ENCODE results near the gene ZFR2. TPM values are rescaled to one million over a fixed set of nuclear protein-coding genes. Genes with fewer than 3 reads are reported as not detected.
"Not testable (repeated sequence)": the region's sequence is repeated elsewhere in the genome, so short reads cannot be mapped to it uniquely, and the experiment has no call there.

Gene ZFR2
- polyA plus RNA-seq (ENCODE audit: insufficient read depth in 1 of 5, insufficient read length in 5 of 5, low replicate concordance in 1 of 5): under 1 TPM; 0.22 to 0.43 (median 0.26) TPM
- long read RNA-seq, donor 1: 0 reads
- long read RNA-seq, donor 2, partial matches to known transcripts: 7 of 8 reads
- long read RNA-seq, donor 2, other reads (novel, unspliced or antisense): 0 of 8 reads
- long read RNA-seq, donor 3: 0 reads
- long read RNA-seq, donor 4: 0 reads
- long read RNA-seq, donor 5, partial matches to known transcripts: 0 of 1 reads
- long read RNA-seq, donor 5, other reads (novel, unspliced or antisense): 0 of 1 reads
- long read RNA-seq, donor 6: 0 reads
- long read RNA-seq, donor 7: 0 reads
- long read RNA-seq, donor 8: 0 reads

DNA sequence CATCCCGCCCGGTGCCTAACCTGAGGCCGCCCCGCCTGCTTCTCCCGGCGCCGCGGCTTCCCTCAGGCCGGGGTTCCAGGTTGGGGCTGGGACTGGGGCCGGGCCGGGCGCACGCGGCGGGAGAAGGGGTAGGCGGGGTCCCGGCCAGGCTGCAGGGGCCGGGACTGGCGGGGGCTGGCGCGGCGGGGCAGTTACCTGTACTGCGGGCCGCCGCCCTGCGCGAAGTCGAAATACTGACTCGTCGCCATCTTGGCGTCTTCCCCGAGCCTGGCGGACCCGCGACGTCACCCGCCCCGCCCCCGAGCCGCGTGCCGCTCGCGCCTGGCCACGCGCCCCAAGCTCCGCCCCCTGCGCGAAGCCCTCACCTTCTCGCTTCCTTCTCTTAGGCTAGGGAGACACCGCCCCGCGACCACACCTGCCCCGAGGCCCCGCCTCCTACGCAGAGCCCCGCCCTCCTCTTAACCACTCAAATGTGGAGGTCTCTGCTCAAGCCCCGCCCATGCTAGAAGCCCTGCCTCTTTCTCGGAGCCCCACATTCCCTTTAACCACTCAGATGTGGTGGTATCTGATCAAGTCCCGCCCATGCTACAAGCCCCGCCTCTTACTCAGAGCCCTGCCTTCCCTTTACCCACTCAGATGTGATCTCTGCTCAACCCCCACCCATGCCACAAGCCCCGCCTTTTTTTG is at the start of gene ZFR2:
TSS of gene ZFR2 (minus strand) at position 269 of the 687 bp plus-strand sequence. CDS start at position 248, 21 bp downstream.
- DNase-seq: no peak

DNA sequence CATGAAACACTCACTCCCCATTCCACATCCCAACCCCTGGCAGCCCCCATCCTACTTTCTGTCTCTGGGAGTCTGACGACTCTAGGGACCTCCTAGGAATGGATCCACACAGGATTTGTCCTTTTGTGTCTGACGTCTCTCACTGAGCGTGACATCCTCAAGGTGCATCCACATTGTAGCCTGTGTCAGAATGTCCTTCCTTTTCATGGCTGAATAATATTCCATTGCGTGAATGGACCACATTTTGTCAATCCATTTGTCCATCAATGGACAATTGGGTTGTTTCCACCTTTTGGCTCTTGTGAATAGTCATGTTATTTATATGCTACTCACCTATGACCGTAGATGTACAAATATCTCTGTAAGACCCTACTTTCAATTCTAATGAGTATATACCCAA is 47.2 kb upstream of the ZFR2 start:
- DNase-seq: no peak

DNA sequence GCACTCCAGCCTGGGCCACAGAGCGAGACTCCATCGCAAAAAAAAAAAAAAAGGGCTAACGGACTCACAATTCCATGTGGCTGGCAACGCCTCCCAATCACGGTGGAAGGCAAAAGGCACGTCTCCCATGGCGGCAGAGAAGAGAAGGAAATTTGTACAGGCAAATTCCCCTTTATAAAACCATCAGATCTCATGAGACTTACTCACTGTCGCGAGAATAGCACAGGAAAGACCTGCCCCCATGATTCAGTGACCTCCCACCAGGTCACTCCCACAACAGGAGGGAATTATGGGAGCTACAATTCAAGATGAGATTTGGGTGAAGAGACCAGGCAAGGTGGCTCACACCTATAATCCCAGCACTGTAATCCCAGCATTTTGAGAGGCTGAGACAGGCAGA is 45.4 kb upstream of the ZFR2 start:
- no peak for DNase-seq

DNA sequence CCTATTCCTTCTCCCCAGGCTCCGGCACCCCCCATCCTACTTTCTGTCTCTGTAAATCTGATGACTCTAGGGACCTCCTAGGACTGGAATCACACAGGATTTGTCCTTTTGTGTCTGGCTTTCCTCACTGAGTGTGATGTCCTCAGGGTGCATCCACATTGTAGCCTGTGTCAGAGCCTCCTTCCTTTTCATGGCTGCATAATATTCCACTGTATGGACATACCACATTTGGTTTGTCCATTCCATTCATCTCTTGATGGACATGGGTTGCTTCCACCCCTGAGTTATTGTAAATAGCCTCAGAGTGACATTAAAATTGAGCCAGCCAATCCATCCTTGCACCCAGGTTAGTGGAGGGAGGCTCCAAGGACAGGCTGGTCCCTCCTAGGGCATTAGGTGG is 41.3 kb upstream of the ZFR2 start:
- no peak for DNase-seq

DNA sequence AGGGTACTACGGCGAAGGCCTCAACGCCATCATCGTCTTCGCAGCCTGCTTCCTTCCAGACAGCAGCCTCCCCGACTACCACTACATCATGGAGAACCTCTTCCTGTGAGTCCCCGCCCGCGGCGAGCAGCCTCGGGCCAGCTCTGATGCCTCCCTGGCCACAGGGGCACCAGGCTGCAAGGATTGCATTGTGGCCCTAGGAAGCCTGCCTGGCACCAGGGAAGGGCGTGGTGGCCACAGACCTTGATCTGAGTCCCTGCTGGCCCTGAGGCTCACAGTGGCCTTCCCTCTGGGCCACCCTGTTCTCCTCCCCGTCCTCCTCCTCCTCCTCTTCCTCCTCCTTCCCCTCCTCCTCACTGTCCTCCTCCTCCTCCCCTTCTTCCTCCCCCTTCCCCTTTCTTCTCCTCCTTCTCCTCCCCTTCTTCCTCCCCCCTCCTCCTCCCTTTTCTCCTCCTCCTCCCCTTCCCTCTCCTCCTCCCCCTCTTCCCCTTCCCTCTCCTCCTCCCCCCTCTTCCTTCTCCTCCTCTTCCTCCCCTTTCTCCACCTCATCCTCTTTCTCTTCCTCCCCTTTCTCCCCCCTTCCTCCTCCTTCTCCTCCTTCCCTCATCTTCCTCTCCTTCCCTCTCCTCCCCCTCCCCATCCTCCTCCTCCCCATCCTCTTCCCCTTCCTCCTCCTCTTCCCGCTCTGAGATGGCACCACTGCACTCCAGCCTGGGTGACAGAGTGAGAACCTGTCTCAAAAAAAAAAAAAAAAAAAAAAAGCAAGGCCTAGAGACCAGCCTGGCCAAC is 39.6 kb upstream of the ZFR2 start:
- DNase-seq: no peak

DNA sequence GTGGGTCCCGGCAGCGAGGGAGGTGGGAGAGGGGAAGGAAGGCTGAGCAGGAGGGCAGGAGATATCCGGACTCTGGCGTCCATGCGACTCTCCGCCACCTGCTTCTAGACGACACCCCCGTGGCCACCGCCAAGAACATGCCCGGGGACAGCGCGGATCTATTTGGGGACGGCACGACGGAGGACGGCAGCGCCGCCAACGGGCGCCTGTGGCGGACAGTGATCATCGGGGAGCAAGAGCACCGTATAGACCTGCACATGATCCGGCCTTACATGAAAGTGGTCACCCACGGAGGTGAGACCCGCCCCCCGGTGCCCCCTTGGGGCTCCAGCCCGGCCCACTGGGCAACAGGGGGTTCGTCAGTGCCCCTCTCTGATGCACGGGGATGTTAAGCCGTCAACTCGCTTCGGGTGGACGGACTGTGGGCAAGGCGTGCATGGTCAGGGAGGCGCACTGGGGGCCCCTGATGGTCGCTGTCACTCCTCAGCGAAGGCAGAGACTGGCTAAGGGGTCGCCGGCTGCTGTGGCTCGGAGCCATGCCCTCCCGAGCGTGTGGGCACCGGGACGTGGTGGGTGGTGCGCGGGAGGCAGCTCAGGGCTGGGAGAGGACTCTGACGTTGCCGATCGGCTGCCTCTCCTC is 38.9 kb upstream of the ZFR2 start:
- DNase-seq: no peak

DNA sequence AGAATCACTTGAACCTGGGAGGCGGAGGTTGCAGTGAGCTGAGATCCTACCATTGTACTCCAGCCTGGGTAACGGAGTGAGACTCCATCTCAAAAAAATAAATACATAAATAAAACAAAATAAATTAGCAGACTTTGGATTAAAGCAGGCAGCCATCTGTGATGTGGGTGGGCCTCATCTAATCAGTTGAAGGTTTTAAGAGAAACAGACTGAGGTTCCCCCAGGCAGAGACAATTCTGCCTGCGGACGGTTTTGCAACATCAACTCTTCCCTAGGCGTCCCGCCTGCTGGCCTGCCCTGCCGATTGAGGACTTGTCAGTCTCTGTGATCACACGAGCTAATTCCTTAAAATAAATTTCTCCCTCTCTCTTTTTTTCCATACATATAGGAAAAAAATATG is 35.4 kb upstream of the ZFR2 start:
- no peak for DNase-seq

DNA sequence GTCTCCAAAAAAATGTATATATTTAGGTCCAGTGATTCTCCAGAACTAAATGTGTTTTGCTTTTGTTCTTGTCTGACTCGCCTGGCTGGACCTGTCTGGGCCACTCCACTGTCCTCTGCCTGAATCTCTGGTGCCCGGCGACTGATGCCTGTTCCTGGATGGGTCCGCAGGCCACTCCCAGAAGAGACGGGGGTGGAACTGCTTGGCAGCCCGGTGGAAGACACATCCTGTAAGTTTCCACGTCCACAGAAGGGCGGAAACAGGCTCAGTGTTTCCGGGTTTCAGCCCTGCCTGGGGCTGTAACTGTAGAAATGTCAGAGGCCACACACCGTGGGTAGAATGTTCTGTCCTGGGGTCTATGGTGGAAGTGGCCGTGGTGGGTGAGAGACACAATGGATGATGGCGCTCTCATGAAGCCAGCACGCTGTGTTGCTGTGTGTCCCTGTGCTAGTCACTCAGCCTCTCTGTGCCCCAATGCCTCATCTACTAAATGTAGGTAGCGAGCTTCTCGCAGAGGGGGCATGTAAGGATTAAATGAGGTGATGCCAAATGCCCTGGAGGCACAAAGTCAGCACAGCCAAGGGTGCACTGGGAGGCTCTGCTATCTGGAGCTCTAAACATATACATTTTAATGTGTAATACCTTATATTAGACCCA is 33.6 kb upstream of the ZFR2 start:
- DNase-seq: no peak

DNA sequence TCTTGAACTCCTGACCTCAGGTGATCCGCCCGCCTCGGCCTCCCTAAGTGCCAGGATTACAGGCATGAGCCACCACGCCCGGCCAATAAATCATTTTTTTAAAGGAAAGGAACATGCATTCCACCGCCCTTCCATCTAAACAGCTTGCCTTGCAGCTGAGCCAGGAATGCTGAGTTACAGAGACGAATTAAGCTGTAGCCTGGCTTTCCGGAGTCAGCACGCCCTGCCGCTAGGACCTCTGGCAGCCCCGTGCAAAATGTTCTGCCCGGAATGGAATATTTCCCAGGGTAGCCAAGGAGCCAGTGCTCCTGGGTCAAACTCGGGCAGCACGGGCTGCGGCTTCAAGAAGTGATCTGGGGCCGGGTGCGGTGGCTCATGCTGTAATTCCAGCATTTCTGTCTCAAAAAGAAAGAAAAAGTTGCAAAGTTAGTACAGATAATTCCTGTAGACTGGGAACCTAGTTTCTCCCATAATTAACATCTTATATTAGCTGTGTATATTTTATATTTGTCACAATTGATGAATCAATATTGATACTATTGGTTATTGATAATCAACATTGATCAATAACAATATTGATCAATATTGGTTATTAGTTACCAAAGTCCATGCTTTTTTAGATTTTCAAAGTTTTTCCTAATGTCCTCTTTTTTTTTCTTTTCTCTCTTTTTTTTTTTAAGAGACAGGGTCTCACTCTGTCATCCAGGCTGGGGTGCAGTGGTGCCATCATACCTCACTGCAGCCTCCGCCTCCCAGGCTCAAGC is 30.9 kb upstream of the ZFR2 start:
- DNase-seq: no peak

DNA sequence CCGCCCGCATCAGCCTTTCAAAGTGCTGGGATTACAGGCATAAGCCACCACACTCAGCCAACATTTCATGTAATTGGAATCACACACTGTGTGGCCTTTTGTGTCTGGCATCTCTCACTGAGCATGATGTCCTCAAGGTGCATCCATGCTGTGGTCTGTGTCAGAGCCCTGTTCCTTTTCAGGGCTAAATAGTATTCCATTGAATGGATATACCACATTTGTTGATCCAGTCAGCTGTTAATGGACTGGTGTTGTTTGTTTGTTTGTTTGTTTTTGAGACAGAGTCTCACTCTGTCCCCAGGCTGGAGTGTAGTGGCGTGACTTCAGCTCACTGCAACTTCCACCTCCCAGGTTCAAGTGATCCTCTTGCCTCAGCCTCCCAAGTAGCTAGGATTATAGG is 29.6 kb upstream of the ZFR2 start:
- DNase-seq: no peak

DNA sequence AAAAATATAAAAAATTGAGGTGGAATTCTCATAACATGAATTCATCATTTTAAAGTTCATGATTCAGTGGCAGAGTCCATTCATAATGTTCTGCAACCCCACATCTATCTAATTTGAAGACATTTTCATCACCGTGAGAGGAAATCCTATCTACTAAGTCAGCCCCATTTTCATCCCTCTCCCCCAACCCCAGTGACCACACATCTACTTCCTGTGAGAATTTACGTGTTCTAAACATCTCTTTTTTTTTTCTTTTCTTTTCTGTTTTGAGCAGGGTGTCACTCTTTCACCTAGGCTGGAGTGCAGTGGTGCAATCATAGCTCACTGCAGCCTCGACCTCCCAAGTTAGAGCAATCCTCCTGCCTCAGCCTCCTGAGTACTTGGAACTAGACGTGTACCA is 29.1 kb upstream of the ZFR2 start:
- DNase-seq: no peak

DNA sequence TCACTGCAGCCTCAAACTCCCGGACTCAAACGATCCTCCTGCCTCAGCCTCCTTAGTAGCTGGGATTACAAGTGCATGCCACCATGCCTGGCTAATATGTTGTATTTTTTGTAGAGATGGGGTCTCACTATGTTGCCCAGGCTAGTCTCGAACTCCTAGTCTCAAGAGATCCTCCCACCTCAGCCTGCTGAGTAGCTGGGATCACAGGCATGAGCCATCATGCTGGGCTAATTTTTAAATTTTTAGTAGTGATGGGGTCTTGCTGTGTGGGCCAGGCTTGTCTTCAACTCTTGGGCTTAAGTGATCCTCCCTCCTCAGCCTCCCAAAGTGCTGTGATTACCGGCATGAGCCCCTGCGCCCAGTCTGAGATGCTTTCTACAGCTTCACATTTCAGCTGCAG is 26.9 kb upstream of the ZFR2 start:
- DNase-seq: no peak

DNA sequence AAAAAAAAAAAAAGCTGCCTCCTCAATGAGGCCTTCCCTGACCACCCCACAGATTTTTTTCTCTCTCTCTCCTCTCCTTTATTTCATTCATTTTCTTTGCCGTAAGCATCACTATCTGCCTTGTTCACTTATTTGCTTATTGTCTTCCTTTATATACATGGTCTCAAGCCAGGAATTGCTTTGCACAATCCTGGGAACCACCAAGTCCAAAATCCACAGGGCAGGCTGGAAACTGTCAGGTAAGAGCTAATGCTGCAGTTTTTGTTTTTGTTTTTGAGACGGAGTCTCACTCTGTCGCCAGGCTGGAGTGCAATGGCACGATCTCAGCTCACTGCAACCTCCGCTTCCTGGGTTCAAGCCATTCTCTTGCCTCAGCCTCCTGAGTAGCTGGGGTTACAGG is 26.1 kb upstream of the ZFR2 start:
- DNase-seq: not testable (repeated sequence)

DNA sequence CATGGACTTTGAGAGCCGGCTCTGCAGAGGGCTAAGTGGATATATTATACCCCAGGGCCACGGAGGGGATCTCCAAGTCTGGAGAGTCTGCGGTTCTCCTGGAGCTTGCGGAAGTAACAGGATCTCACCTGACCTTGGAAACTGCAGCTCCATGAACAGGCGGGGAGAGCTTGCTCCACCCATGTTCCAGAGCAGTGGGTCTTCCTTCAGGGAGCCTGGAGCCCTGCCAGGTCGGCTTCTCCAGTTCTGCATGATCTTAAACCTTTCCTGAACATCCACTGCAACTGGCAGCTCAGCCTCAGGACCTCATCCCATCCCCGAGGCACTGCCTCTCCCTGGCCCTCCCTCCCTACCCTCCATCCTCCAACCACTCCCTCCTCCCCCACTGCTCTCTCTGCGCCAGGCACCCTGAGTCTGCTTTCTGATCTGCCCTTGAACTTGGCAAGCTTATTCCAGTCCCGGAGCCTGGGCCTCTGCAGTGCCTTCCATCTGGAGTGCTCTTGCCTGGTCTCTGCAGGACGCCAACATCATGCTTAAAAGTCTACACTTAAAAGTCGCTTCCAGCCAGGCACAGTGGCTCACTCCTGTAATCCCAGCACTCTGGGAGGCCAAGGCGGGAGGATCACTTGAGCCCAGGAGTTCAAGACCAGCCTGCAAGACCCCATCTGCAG is 24.8 kb upstream of the ZFR2 start:
- DNase-seq: no peak

DNA sequence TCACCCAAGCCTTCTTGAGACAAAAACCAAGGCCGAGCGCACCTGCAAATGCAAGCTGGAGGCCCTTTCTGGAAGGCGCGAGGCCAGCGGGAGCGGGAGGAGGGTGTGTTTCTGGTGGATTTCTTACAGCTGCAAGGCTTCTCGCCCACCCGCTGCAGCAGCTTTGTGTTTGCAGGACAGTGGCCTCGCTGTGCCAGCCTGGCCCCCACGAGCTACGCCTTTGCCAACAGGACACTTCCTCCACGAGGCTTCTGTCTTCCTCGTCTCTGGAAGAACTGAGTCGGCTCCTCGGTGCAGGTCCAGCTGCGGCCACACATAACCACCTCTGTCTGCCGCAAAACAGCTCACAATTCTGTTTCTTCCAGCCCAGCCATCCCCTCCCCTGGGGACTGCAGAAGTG is 21.8 kb upstream of the ZFR2 start:
- DNase-seq: no peak

DNA sequence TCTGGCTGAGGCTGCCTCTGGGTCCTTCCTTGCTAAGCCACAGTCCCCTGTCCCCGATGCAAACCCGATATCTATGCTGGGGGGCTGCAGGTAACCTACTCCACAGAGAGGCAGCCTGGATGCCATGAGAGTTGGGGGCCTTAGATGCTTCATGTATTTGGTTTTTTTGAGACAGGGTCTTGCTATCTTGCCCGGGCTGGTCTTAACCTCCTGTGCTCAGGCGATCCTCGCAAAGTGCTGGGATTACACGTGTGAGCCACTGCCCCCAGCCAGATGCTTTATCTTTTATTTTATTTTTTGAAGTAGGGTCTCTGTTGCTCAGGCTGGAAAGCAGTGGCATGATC is 13.2 kb upstream of the ZFR2 start:
- DNase-seq: no peak

DNA sequence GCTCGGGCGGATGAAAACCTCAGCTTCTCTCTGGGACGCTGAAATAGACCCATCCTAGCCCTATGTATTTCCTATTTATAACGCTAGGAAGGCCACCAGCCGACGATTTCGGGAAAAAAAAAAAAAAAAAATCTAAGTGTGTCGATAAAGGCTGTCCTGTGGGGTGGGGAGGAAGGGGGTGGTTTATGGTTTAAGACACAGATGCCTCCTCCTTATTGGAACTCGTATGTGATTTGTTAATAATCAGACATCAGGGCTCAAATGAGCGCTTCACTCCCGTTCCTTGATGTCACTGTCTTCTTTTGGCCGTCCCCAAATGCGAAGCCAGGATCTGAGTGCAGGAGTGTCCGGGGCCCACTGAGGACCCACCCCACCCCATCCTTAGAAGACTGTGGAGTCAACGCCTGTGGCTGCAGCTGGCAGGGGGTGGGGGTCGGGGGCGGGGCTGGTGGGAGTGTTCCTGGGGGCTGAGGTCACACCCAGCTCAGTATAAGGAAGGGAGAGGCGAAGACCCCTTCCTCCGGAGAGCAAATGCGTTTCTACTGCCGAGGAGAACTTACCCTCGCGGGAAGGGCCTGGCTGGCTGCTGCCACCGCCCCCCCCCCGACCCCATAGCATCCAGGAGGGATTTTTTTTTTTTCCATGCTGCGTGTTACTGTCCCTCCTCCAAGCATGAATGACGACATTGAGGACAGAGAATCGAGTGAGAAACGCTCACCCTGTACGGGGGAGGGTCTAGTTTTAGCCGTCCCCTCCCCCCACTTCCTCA is 12.6 kb upstream of the ZFR2 start:
- DNase-seq: no peak

DNA sequence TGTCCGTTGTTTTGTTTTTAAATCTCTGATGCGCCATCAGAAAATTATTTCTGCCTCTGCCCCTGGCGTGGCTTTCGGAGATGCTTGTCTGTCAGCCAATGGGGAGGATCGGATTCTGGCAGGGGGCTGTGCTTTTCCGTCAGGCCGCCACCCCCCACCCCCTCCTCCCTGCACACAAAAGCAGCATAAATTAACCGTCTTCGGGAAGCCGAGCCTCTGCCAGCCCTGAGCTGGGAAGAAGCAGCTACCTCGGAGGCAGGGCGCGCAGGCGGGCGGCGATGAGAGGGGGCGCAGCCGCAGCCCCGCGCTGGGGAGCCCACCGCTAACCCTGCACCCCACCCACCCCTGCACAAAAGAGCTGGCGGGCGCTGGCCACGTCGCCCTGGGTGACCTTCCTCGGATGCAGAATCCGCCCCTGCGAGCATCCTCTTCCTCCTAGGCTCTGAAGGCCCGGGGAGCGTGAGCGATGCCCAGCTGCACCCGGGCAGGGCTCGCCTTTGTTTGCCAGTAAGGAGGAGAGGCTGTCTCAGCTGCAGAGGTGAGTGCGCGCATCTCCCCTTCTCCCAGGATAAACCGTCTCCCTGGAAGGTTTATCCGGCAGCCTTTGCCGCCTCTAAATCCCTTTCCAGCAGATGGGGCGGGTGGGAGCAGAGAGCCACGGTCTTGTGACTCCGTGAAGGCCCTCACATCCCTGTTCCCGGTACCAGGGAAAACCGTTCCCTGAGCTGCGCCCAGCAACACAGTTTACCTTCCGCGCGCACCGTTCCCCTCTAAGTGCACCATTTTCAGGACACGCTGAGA is 11.8 kb upstream of the ZFR2 start, which contains the start of gene ATCAY:
TSS of gene ATCAY (plus strand) at position 215 of the 801 bp plus-strand sequence. CDS start 5,083 bp downstream, outside the sequence.
- no peak for DNase-seq

DNA sequence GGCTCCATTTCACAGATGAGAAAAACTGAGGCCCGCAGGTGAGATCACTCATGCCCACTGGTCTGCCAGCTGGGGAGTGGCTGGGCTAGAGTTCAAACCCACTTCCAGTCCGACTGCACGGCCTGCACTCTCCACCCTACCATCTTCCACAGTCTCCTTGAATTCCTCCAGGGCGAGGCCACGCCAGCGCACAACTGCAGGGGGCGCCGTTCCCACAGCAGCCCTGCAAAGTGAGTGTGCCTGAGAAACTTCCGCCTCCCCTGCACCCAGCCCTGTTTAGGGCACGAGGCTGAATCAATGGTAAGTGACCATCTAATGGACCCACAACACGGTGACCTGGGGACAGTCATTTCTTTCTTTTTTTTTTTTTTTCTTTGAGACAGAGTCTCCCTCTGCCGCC is 10.8 kb upstream of the ZFR2 start:
- no peak for DNase-seq
